Measurements from ENCODE around the gene MDFIC. TPM values are rescaled to one million over a fixed set of nuclear protein-coding genes. Genes with fewer than 3 reads are reported as not detected.
A peak's percentile ranks its signal among the peaks of the same experiment; 100 is the strongest.

The MDFIC gene
- total RNA-seq, 1 donor, result 72.1 TPM

- DNase-seq (ENCODE audit: low read depth), result no peak
- TF ChIP-seq CTCF (IDR thresholded peaks at IDR 0.05; ENCODE audit: insufficient read depth, low read length), result no peak
- no peak overlapping the region for H3K4me3 ChIP-seq (ENCODE audit: low read depth, low read length)
Observed at GRCh38 chr7:114997487-114998404, 75.9 kb downstream of the MDFIC start.

GRCh38 chr7:115004121-115004520 lies 82.2 kb downstream of the MDFIC start:
- no peak for TF ChIP-seq CTCF (IDR thresholded peaks at IDR 0.05; ENCODE audit: insufficient read depth, low read length)
- no peak for DNase-seq (ENCODE audit: low read depth)
- H3K4me3 ChIP-seq (ENCODE audit: low read depth, low read length), result no peak overlapping the region

- no peak for TF ChIP-seq CTCF (IDR thresholded peaks at IDR 0.05; ENCODE audit: insufficient read depth, low read length)
- no peak overlapping the region for H3K4me3 ChIP-seq (ENCODE audit: low read depth, low read length)
- DNase-seq (ENCODE audit: low read depth), result no peak
Observed at GRCh38 chr7:115005251-115005650, 83.4 kb downstream of the MDFIC start.

GRCh38 chr7:115005953-115006352 lies 84.1 kb downstream of the MDFIC start:
- TF ChIP-seq CTCF (IDR thresholded peaks at IDR 0.05; ENCODE audit: insufficient read depth, low read length), result no peak
- no peak overlapping the region for H3K4me3 ChIP-seq (ENCODE audit: low read depth, low read length)
- no peak for DNase-seq (ENCODE audit: low read depth)

- TF ChIP-seq CTCF (IDR thresholded peaks at IDR 0.05; ENCODE audit: insufficient read depth, low read length), result no peak
- DNase-seq (ENCODE audit: low read depth), result peak; percentile 12
- no peak overlapping the region for H3K4me3 ChIP-seq (ENCODE audit: low read depth, low read length)
Observed at GRCh38 chr7:115007751-115008150, 85.9 kb downstream of the MDFIC start.

GRCh38 chr7:115008465-115009114 lies 86.7 kb downstream of the MDFIC start:
- TF ChIP-seq CTCF (IDR thresholded peaks at IDR 0.05; ENCODE audit: insufficient read depth, low read length), result no peak
- no peak overlapping the region for H3K4me3 ChIP-seq (ENCODE audit: low read depth, low read length)
- DNase-seq (ENCODE audit: low read depth), result peak; percentile 84

Data from fibroblast of the aortic adventitia (primary cell).